GM19035 (cell line): ENCODE data around the gene TRAF5.
"Not testable (repeated sequence)": the region's sequence is repeated elsewhere in the genome, so short reads cannot be mapped to it uniquely, and the experiment has no call there.

Experiments used
- ATAC-seq: cut with Tn5 transposase; IDR thresholded peaks from one replicate; pipeline ENCODE4 v1.9.1; 2021; ENCODE audit not compliant: unreplicated experiment

TRAF5 gene, protein sequence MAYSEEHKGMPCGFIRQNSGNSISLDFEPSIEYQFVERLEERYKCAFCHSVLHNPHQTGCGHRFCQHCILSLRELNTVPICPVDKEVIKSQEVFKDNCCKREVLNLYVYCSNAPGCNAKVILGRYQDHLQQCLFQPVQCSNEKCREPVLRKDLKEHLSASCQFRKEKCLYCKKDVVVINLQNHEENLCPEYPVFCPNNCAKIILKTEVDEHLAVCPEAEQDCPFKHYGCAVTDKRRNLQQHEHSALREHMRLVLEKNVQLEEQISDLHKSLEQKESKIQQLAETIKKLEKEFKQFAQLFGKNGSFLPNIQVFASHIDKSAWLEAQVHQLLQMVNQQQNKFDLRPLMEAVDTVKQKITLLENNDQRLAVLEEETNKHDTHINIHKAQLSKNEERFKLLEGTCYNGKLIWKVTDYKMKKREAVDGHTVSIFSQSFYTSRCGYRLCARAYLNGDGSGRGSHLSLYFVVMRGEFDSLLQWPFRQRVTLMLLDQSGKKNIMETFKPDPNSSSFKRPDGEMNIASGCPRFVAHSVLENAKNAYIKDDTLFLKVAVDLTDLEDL

DNA sequence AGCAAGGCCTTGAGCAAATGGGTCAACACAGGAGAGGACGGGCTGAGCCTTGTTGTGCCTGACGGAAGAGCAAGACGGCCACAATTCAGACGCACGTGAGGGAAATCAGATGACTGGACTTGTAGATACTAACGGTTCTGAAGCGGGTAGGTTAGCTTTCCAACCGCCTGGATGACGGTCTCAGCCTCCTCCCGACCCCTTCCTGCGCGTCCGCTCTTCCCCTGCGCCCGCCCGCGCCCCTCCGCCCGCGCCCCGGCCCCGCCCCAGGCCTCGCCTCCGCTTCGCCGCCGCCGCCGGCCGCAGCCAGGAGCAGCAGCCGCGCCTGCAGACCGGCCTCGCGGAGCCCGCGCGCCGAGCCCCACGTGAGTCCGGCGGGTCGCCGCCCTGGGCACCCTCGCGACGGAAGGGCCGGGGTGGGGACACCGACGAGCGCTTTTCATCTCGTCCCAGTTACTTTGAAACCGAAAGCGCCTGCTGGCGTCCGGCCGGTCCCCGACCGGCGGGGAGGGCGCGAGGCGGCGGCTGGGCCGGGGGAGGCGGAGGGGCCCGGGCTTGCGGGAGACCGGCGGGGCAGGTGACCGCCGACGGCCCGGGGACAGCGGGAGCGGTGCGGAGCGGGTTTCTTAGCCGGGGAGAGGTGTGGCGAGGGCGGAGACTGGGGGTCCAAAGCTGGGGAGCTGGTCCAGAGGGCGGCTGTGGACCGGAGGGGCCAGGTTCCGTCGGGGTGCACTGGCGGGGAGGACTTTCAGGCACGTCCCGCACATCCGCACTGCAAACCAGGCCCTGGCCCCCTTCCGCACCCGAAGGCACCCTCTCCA, at the start of gene TRAF5:
Gene TRAF5 (plus strand): TSS at position 306 of the 818 bp plus-strand sequence. CDS start 26,407 bp downstream, outside the sequence.
- peak; percentile 37 for ATAC-seq

DNA sequence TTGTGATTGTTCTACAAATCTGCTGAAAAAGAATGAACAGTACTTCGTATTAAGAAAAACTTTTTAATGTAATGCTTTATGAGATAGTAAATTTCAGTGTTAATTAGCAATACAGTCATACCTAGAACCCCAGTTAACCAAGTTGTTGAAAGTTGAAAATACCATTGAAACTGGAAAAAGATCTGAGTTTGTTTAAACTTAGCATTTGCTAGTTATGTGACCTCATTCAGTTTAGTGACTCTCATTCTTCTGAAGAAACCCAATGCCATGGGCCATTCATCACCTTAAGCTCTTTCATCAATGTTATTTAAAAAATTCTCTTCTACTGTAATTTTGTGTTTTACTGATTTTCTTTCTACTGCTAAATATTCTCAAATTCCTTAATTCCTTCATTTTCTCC, 47.3 kb upstream of the TRAF5 start:
- ATAC-seq, result no peak

DNA sequence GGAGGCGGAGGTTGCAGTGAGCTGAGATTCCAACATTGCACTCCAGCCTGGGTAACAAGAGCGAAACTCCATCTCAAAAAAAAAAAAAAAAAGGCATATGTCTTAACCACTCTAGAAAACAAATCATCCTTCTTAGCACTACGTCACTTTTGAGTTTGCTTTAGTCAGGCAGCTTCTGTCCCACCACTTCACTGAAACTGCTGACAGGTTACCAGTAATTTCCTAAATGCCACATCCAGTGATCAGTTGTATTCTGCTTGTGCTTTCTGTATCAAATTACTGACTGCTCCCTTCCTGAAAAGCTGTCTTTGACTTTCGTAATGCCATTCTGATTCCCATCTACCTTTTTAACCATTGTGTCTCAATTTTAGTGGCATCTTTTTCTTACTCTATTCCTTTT, 45.7 kb upstream of the TRAF5 start:
- no peak for ATAC-seq

DNA sequence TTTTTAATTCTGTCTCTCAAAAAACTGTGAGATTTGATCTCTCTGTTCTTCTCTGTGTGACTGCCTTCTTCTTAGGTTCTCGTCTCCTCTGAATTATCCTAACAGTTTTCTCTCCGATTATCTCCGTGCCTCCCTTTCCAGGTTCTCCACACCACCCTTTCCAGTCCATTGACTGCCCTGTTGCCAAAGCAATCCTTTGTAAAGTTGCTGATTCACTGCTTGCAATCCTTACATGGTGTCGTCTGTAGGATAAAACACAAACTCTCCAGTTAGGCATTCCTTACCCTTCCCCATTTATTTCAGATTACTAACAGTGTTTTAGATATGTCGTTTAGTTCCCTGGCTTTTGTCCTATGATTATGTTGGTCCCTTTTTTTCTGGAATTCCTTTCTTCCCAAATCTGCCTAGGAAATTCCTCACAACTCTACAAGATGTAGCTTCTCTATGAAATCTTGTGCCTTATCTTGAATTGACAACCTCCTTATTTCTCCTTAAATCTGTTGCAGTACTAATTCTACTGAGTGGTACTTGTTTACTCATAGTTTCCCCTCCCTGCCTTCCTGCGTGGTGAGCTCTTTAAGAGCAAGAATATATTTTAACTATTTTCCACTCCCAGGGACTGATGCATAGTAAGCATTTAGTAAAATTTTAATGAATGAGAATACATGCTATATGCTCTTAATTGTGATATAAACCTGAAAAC, 45.2 kb upstream of the TRAF5 start:
- ATAC-seq, result no peak

DNA sequence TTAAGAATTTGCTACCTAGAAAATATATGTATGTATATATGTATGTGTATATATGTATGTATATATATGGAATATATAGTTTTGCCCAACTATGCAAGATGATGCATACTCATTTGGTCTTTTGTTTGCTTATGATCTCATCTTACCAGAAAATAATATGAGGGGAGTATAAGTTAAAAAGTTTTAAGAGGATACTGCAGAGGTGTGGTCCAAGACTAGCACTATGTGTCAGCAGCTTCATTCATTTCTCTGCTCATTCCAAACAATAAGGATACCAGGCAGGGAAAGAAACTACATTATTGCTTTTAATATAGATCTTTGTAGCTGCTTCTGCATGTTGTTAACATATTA, 44.6 kb upstream of the TRAF5 start:
- no peak for ATAC-seq

DNA sequence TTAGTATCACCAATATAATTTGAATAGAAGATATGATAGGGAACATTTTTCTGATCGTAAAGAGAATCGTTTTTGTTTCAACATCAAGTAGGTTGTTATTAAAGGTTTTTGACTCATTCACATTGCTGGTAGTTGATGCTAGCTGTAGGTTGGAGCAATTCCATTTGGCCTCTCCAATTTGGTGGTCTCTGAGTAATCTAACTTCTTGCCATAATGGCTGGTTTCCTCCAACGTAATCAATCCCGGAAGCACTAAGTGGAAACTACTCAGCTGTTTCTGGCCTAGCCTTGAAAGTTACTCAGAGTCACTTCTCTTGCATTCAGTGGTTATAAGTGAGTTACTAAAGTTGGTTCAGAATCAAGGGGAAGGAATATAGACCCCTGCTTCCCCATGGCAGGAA, 41.4 kb upstream of the TRAF5 start:
- no peak for ATAC-seq

DNA sequence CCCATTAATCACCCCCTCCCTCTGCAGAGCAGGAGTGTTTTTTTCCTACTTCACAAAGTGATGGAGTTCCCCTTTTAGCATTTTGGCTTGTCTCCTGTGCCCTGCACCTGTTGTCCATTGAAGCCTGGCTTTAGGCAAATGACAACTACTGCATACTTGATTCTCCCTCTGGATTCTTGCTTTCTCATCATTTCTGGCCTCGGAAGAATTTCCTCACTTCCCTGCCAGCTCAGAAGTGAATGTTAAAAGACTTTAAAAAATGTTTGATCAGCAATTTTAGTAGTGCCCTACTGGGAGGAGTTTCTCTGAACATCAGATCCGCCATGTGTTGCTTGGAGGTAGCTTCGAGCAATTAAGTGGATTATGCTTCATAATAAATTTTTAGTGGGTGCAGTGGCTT, 39.4 kb upstream of the TRAF5 start:
- ATAC-seq, result no peak

DNA sequence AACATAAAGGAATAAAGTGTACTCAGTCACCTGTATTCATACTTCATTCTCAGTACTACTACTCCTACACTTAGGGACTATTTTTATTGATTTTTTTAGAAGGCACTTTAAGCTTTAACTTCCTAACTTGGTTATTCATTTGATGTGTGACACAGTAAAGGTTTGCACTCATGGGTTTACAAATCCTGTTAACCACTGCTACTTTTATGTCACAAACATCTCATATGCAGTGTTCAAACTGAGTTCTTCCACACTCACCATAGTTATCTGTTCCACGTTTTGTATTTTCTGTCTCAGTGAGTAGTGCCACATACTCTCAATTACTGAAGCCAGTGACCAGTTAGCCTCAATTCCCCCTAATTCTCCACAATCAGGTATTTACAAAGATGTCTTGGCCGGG, 34.2 kb upstream of the TRAF5 start:
- no peak for ATAC-seq

DNA sequence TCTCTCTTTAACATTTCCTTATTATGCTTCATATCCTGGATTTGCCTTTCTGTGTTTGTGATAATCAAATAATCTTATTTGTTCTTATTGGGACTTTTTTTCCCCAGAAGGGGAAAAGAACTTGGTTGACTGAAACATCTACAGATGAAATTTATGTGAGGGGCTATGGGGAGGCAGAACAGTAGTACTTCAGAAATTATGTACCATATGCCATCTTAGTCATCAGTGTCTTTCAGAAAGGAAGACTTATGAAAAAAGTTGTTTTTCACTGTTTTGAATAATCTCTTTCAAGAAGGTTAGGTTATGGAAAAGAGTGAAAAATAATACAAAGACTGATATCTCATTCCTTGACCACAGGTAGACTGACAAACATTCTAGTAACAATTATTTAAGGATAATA, 30.2 kb upstream of the TRAF5 start:
- no peak for ATAC-seq

DNA sequence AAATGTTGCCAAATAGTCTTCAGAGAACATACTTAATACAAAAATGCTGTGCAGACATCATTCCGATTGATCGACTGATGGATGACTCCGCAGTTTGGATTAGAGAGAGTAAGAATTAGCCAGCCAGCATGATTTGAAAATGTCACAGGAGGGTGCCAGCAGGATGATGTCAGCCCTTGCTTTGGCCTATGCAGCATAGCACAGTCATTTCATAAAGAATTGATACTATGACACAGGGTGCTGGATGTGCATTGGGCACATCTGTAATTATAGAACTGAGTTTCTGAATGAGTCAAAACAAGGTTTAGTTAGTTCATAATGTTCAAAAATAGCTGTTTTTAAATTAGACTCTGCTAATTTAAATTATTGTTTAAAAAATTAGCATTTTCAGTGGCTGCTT, 21.6 kb upstream of the TRAF5 start:
- peak; percentile 97 for ATAC-seq

DNA sequence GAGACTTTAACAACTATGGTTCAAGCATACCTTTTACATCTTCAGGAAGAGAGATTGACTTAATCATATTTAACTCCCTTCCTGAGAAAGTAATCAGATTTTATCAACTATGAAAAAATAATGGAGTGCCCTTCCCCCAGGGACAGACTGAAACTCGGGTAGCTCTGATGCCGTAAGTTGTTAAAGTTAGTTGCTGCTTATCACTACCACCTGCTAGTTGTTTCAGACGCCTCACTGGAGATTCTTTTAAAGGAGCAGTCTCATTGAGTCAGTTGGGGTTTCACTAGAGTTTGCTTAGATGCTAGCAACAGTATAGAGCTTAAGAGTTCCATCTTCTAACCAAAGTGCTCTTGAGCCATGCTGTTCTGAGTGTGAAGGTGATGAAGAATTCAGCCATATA, 17.0 kb upstream of the TRAF5 start:
- no peak for ATAC-seq

DNA sequence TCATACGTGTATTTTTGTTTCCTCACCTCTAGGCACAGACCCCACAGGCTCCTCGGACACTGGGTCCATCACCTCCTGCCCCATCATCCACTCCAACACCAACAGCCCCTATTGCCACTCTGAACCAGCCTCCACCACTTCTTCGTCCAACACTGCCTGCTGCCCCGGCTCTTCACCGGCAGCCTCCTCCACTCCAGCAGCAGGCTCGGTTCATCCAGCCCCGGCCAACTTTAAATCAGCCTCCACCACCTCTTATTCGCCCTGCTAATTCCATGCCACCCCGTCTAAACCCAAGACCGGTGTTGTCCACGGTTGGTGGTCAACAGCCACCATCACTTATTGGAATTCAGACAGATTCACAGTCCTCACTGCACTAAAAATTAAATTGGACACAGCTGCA, 13.2 kb upstream of the TRAF5 start:
- no peak for ATAC-seq

DNA sequence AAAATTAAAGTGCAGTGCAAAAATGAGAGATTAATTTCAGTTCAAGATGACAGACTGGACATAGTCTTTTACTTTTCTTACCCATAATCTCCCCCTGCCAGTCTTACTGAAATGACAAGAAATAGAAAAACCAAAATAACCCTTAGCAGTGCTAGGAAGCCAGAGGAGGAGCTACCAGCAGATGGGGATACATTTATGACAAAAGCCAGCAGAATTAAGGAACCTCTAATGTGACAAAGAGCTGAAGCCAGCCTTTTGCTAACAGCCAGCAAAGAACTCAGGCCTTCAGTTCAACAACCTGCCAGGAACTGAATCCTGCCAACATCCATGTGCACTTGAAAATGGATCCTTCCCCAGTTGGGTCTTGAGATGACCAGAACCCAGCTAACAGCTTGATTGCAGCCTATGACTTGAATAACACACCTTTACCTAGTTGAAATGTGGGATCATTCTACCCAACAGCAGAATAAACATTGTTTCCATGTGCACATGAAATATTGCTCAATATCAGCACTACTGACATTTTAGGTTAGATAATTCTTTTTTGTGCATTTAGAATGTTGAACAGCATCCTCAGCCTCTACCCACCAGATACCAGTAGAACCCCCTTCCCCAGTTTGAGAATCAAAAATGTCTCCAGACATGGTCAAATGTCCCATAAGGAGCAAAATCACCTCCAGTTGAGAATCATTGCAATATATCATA, 7.9 kb upstream of the TRAF5 start:
- no peak for ATAC-seq

DNA sequence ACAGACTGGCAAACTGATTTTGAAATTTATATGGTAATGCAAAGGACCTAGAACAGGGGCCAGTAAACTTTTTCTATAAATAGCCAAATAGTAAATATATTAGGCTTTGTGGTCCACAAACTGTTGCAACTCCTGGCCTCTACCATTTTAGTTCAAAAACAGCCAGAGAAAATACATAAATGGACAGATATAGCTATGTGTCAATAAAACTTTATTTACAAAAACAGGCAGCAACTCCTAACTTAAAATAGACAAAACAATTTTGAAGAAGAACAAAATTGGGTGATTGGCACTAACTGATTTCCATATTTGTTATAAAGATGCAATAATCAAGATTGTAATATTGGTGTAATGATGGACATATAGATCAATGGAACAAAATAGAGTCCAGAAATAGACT, 6.7 kb upstream of the TRAF5 start:
- no peak for ATAC-seq

DNA sequence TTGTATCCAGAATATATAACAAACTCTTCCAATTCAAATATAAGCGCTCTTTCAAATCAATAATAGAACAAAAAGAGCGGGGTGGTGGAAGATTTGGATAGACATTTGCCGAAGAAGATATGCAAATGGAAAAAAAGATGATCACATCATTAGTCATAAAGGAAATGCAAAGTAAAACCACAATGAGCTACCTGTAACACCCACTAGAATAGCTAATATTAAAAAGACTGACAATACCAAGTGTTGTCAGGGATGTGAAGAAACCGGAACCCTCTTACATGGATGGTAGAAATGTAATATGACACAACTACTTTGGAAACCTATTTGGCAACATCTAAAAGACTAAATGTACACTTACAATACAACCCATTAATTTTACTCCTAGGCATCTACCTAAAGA, 5.7 kb upstream of the TRAF5 start:
- no peak for ATAC-seq

DNA sequence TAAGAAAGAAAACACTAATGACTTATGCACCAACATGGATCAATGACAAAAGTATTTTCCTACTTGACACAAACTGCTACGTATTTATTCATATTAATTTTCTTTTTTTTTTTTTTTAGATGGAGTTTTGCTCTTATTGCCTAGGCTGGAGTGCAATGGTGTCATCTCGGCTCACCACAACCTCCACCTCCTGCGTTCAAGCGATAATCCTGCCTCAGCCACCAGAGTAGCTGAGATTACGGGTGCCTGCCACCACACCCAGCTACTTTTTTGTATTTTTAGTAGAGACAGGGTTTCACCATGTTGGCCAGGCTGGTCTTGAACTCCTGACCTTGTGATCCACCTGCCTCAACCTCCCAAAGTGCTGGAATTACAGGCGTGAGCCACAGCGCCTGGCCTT, 5.0 kb upstream of the TRAF5 start:
- ATAC-seq, result not testable (repeated sequence)

DNA sequence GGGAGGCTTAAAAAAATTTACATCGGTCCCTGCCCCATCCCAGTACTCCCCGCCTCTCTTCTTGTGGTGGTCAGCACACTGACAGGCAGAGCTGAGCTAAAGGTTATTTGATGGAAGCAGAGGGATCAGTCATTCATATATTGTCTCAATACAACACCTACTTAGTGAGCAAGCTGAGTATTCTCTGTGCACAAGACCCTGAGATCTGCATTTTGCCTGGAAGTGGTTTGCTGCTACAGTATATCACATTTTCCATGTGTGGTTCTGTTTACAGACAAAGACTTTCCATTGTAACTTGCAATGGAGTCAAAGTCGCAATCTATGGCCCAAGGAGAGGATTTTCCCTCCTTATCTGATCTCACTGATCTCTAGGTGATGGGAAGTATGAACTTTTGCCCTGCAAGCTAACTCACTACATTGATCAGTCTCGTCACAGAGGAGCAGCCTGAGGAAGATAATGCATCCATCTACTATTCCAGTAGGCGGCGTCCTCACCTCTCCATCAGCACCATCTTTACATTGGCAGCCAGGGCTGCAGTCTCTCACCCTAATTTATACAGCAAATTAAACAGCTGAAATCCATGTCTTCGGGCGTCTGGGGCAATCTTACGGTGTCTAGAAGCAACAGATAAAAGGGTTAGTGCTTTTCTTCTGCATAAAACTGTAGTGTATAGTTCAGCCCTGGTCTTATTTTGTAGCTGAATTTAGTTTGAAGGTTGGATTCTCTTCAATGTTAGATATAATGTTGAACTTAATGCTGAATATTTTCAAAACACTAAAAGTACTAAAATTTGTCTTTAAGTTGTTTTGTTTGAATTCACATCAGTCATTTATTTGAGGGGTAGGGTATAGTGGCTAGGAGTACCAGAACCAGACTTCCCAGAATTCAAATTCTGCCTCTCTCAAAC, 3.2 kb upstream of the TRAF5 start:
- ATAC-seq, result peak; percentile 53

DNA sequence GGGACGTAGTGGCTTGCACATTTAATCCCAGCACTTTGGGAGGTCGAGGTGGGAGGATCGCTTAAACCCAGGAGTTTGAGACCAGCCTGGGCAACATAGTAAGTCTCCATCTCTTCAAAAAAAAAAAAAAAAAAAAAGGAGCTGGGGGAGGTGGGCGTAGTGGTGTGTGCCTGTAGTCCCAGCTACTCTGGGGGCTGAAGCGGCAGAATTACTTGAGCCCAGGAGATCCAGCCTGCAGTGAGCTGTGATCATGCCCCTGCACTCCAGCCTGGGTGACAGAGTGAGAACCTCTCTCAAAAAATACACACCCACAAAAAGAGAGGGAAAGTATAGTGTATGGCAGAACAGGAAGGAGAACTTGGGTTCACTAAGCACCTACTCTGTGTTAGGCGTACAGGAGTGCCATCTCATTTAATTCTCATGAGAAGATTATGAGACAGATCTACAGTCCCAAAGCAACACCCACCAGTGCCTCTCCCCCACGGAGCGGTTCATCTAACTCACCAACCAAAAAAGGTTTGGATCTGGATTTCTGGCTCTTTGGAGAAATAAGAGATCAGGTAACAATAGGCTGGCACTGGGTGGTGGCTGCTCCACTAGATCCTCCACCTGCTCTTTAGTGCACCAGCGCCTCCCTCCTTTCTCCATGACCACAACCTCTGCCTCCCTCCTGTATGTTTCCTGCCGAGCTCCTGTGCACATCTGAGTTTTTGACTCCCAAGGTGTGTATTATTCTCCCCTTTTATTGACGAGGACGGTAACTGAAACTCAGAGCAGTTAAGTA, 1.4 kb upstream of the TRAF5 start:
- no peak for ATAC-seq

DNA sequence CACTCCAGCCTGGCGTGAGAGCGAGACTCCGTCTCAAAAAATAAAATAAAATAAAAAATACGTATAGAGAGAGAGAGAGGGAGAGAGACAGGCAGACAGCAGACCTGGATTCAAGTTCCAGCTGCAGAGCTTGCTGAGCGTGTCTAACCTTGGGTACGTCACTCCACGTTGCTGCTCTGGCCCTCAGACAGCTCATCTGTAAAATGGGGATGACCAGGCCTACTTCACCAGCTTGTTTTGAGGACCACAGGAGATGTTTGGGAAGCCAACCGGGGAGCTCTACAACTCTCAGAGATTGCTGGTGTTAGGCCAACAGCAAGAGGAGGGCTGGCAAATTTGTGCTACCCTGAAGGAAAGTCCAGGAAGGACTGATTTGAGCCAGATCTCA, 499 bp upstream of the TRAF5 start:
- no peak for ATAC-seq
